WI38 (cell line): Measurements from ENCODE around the gene GPR75.

Experiments used
- H3K4me3 ChIP-seq: 2 replicates; pipeline ENCODE4 v1.5.1; 2011; ENCODE audit warnings: low read depth, mild to moderate bottlenecking, control low read depth, low read length
- TF ChIP-seq, protein P1 (sequence below): IDR thresholded peaks from 2 replicates; pipeline ENCODE4 v1.5.1; 2012; ENCODE audit warnings: low read depth, mild to moderate bottlenecking, control low read depth, low read length

GPR75 gene

DNA sequence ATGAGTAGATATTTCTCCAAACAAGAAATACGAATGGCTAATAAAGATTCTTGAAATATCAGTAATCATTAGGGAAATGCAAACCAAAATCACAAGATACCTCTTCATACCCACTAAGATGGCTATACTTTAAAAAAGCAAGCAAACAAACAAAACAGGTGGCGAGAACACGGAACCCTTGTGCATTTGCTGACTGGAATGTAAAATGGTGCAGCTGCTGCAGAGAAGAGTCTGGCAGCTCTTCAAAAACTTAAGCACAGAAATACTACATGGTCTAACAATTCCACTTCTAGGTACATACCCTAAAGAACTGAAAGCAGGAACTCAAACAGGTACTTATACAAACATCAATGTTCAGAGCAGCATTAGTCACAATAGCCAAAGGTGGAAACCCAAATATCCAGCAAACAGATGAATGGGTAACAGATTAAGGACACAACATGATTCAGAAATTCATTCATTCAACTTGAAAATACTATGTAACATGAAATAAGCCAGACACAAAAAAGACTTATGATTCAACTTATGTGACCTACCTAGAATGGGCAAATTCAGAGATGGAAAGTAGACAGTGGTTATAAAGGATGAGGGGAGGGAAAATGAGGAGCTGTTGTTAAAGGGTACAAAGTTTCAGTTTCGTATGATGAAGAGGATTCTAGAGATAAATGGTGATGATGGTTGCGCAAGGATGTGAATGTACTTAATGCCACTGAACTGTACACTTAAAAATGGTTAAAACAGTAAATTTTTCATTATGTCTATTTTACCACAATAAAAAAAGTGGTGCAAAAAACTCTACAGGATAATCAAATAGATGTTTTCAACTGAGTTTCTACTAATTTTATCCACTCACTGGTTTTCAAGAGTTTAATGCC lies 26.9 kb upstream of the GPR75 start:
- no peak overlapping the region for H3K4me3 ChIP-seq
- TF ChIP-seq, protein P1, sequence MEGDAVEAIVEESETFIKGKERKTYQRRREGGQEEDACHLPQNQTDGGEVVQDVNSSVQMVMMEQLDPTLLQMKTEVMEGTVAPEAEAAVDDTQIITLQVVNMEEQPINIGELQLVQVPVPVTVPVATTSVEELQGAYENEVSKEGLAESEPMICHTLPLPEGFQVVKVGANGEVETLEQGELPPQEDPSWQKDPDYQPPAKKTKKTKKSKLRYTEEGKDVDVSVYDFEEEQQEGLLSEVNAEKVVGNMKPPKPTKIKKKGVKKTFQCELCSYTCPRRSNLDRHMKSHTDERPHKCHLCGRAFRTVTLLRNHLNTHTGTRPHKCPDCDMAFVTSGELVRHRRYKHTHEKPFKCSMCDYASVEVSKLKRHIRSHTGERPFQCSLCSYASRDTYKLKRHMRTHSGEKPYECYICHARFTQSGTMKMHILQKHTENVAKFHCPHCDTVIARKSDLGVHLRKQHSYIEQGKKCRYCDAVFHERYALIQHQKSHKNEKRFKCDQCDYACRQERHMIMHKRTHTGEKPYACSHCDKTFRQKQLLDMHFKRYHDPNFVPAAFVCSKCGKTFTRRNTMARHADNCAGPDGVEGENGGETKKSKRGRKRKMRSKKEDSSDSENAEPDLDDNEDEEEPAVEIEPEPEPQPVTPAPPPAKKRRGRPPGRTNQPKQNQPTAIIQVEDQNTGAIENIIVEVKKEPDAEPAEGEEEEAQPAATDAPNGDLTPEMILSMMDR, result no peak

DNA sequence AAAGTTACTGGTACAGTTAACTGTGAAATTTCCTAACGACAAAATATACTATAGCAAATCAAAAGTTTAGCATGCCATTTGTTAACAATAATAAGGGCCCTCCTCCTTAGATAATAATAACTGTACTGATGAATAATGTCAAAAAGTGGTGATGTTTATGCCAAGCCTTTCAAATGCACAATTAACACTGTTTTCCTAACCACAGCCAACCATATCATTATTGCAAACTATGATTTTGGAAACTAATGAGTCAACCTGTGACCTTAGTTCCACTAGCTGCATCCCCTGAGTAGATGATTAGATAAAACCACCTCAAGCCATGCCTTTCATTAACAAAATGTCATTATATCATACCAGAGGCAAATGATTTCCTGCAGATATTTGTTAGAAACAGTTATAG lies 25.1 kb upstream of the GPR75 start:
- TF ChIP-seq, protein P1, result no peak
- no peak overlapping the region for H3K4me3 ChIP-seq

DNA sequence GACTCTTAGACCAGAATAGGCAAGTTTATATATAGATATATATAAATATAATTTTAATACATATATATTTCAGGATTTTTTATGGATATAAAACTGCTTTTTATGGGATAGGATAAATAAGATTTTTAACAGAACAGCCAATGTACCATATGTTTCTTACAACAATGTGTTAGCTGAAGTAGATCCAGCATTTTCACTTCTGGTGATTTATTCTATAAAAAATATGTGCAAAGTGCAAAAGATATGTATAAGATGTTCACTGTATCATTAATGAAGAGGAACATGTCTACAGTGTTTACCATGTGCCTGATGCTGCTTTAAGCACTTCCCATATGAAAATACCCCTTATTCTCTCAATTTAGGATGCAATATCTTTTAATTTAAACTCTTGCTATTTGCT lies 22.2 kb upstream of the GPR75 start:
- no peak overlapping the region for H3K4me3 ChIP-seq
- TF ChIP-seq, protein P1, result no peak

DNA sequence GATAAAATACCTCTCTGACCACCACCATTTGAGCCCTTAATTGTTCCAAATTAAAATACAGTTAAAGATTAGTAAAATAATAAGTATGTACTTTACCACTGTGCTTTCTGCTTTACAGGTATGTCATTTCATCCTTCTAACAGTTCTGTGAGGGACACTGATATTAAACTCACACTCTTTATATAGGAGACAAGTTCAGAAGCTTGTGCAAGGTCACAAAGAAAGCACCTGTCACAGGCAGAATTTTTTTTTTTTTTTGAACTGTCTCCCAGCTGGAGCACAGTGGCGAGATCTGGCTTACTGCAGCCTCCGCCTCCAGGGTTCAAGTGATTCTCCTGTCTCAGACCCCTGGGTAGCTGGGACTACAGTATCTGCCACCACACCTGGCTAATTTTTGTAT lies 21.6 kb upstream of the GPR75 start:
- H3K4me3 ChIP-seq, result no peak overlapping the region
- TF ChIP-seq, protein P1, result no peak

DNA sequence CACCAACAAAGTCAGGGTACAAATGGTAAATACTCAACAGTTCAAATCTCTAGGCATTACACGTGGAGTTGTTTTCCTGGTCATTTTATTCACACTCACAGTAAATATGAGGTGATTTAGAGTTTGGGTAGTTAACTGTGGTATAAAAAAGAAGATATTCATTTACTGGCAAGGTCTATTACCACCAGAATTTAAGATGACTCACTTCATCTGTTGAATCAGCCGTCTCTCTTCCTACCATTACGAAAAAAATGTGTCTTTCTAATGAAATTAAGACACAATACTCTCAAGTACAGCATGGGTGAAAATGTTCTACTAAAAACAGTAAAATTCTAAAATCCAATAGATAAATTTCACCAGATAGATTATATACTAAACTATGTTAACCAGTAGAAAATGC lies 21.0 kb upstream of the GPR75 start:
- no peak overlapping the region for H3K4me3 ChIP-seq
- TF ChIP-seq, protein P1, result no peak

DNA sequence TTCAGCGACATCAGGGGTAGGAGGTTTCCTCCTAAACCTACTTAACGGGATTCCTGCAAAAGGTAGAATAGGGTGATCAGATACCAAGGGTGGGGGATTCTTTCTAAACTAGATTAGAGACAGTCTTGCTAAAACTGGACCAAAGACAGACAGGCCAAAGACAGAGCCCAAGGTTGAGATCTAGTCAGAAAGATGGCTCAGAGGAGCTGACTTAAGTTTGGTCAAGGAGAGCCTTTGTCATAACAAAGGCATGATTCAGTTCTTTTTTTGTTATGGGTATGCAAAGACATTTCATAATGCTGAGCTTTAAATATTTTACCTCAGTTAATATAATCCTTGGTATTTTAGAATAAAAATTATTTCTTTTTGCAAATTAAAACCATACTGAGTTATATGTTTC lies 17.8 kb upstream of the GPR75 start:
- no peak overlapping the region for H3K4me3 ChIP-seq
- TF ChIP-seq, protein P1, result no peak

DNA sequence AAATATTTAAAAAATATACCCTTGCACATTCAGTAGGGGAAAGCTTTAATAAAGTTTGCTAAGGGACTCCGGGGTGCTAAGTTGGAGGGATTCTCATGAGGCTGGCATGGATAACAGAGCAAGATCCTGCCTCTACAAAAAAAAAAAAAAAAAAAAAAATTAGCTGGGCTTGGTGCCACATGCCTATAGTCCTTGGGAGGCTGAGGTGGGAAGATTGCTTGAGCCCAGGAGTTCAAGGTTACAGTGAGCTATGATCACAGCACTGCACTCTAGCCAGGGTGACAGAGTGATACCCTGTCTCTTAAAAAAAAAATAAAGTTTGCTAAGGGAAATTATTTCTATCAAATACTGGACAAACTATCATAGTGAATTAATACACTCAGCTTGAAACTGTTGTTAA lies 17.3 kb upstream of the GPR75 start:
- TF ChIP-seq, protein P1, result no peak
- H3K4me3 ChIP-seq, result no peak overlapping the region
